ENCODE results near the gene PDE6D.
"Not testable (repeated sequence)": the region's sequence is repeated elsewhere in the genome, so short reads cannot be mapped to it uniquely, and the experiment has no call there.

PDE6D gene

GRCh38 chr2:231718799-231719198 is 62.3 kb downstream of the PDE6D start:
- DNase-seq, result no peak

GRCh38 chr2:231717281-231718171 is 63.6 kb downstream of the PDE6D start:
- DNase-seq, result peak; percentile 41 to 55

- DNase-seq, result peak in 1 of 2 donors; percentile 12
Measured at GRCh38 chr2:231716666-231717280, 64.3 kb downstream of the PDE6D start.

- peak in 1 of 2 donors; percentile 11 for DNase-seq
Measured at GRCh38 chr2:231715988-231716616, 65.0 kb downstream of the PDE6D start.

GRCh38 chr2:231715499-231715837 is 65.6 kb downstream of the PDE6D start:
- DNase-seq, result no peak

- DNase-seq, result peak; percentile 75 to 83
Measured at GRCh38 chr2:231714639-231715498, 66.2 kb downstream of the PDE6D start.

GRCh38 chr2:231713730-231714638 is 67.1 kb downstream of the PDE6D start:
- DNase-seq, result peak; percentile 88 to 92

- DNase-seq, result not testable (repeated sequence)
Measured at GRCh38 chr2:231713406-231713729, 67.7 kb downstream of the PDE6D start.

- peak; percentile 55 to 58 for DNase-seq
Measured at GRCh38 chr2:231712451-231713021, 68.5 kb downstream of the PDE6D start.

- peak; percentile 20 to 59 for DNase-seq
Measured at GRCh38 chr2:231711677-231712450, 69.2 kb downstream of the PDE6D start.

- peak in 1 of 2 donors; percentile 37 for DNase-seq
Measured at GRCh38 chr2:231710799-231711676, 70.0 kb downstream of the PDE6D start.

- DNase-seq, result peak; percentile 85 to 90
Measured at GRCh38 chr2:231709981-231710798, 70.9 kb downstream of the PDE6D start.

- DNase-seq, result no peak
Measured at GRCh38 chr2:231709636-231709980, 71.5 kb downstream of the PDE6D start.

GRCh38 chr2:231708773-231709635 is 72.1 kb downstream of the PDE6D start:
- DNase-seq, result peak; percentile 60 to 71

- DNase-seq, result peak; percentile 100
Measured at GRCh38 chr2:231707927-231708772, 72.9 kb downstream of the PDE6D start, which contains the start of gene PTMA. TSS of gene PTMA (plus strand) at chr2:231708525. CDS start at chr2:231708707, 182 bp downstream.

GRCh38 chr2:231707625-231707926 is 73.5 kb downstream of the PDE6D start:
- DNase-seq, result no peak

Measured in CD4-positive, alpha-beta T cell treated with Interferon alpha-2 for 1 hour (primary cell).